Esophagus muscularis mucosa (tissue), 4 donors: ENCODE results near the gene TYW3.

ENCODE experiments used
- CTCF ChIP-seq, 3 experiments: fragments of 200-600 bp in 2 of 3; fragments of 450-650 bp in 1 of 3; sonication (generic) in 2 of 3; IDR thresholded peaks; one replicate each; pipeline ENCODE4 v1.5.1; 2017 to 2019; ENCODE audit warnings: antibody characterized with exemption in 3 of 3, mild to moderate bottlenecking in 2 of 3, moderate library complexity in 1 of 3
- EP300 ChIP-seq: sonication (generic); formaldehyde crosslinking; IDR thresholded peaks from one replicate; pipeline ENCODE4 v1.6.1; 2017; ENCODE audit warnings: antibody characterized with exemption
- POLR2A ChIP-seq: fragments of 450-650 bp; IDR thresholded peaks from one replicate; pipeline ENCODE4 v1.6.1; 2017; ENCODE audit warnings: antibody characterized with exemption, moderate library complexity, mild to moderate bottlenecking, low read depth
- POLR2AphosphoS5 ChIP-seq, 2 donors: sonication (generic); formaldehyde crosslinking; IDR thresholded peaks; one replicate each; pipeline ENCODE4 v1.6.1; 2017; ENCODE audit warnings: antibody characterized with exemption in 2 of 2

- TF ChIP-seq CTCF (IDR thresholded peaks at IDR 0.05), result no peak
- TF ChIP-seq POLR2AphosphoS5 (IDR thresholded peaks at IDR 0.05), result no peak
- TF ChIP-seq POLR2A, result no peak
- TF ChIP-seq EP300, result no peak
Measured at GRCh38 chr1:74731399-74732052, 1.4 kb upstream of the TYW3 start.
